CD4-positive, CD25-positive, alpha-beta regulatory T cell (primary cell): ENCODE data around the gene TSPAN31. TPM values are rescaled to one million over a fixed set of nuclear protein-coding genes. Genes with fewer than 3 reads are reported as not detected.

ENCODE experiments used
- ATAC-seq, 2 donors: fragments of 150-1000 bp; cut with Tn5 transposase; one replicate each; pipeline ENCODE4 v1.10.0; 2021; ENCODE audit warnings: low read depth in 2 of 2, moderate number of reproducible peaks in 2 of 2, moderate library complexity in 1 of 2
- DNase-seq, 3 donors: peaks; one replicate each; pipeline versions ENCODE4 v3.0.0 to v3.0.0-alpha.2; 2012 to 2022; ENCODE audit warnings: mixed read lengths in 1 of 3
- H3K27ac ChIP-seq: one replicate; pipeline ENCODE4 v1.7.0; 2013; ENCODE audit warnings: mild to moderate bottlenecking, low read length; ENCODE audit not compliant: insufficient read depth, poor library complexity, severe bottlenecking
- H3K27me3 ChIP-seq: one replicate; pipeline ENCODE4 v1.7.0; 2013; ENCODE audit warnings: low read length; ENCODE audit not compliant: control insufficient read depth, insufficient read depth
- H3K36me3 ChIP-seq: one replicate; pipeline ENCODE4 v1.7.0; 2013; ENCODE audit warnings: mild to moderate bottlenecking, low read length, moderate library complexity; ENCODE audit not compliant: control insufficient read depth, insufficient read depth
- H3K4me1 ChIP-seq: 2 replicates; pipeline ENCODE4 v1.7.0; 2013; ENCODE audit warnings: mild to moderate bottlenecking, low read length; ENCODE audit not compliant: insufficient read depth, control insufficient read depth, poor library complexity, severe bottlenecking
- H3K4me3 ChIP-seq: one replicate; pipeline ENCODE4 v1.7.0; 2013; ENCODE audit warnings: low read depth, mild to moderate bottlenecking, low read length, moderate library complexity
- H3K9me3 ChIP-seq, 2 experiments: 1 replicate in 1 of 2; 2 replicates in 1 of 2; pipeline ENCODE4 v1.7.0; 2013; ENCODE audit warnings: low read length in 2 of 2, mild to moderate bottlenecking in 1 of 2, moderate library complexity in 1 of 2; ENCODE audit not compliant: control insufficient read depth in 2 of 2
- H3K27ac Mint-ChIP-seq, 3 donors: one replicate each; pipeline ENCODE4 v1.8.0; 2020 to 2022; ENCODE audit warnings: mild to moderate bottlenecking in 3 of 3, mixed read lengths in 3 of 3, moderate library complexity in 2 of 3
- H3K27me3 Mint-ChIP-seq: one replicate; pipeline ENCODE4 v1.8.0; 2022; ENCODE audit warnings: mild to moderate bottlenecking, mixed read lengths
- H3K36me3 Mint-ChIP-seq: one replicate; pipeline ENCODE4 v1.8.0; 2020; ENCODE audit warnings: mixed read lengths
- H3K4me1 Mint-ChIP-seq, 4 donors: one replicate each; pipeline ENCODE4 v1.8.0; 2020 to 2022; ENCODE audit warnings: mixed read lengths in 4 of 4, mild to moderate bottlenecking in 1 of 4
- H3K4me3 Mint-ChIP-seq, 4 donors: one replicate each; pipeline ENCODE4 v1.8.0; 2020 to 2022; ENCODE audit warnings: mild to moderate bottlenecking in 4 of 4, mixed read lengths in 4 of 4, moderate library complexity in 3 of 4
- H3K9me3 Mint-ChIP-seq, 7 donors: one replicate each; pipeline ENCODE4 v1.8.0; 2020 to 2022; ENCODE audit warnings: mixed read lengths in 7 of 7, mild to moderate bottlenecking in 3 of 7, moderate library complexity in 2 of 7
- polyA plus RNA-seq, 4 donors: library from polyadenylated mRNA; unstranded; fragments of 300-500 nt; fragmentation: Illumina TruSeq; gene quantifications; one replicate each; pipeline ENCODE4 v1.2.3, GENCODE V29; 2021
- total RNA-seq: library from RNA; stranded (reverse); gene quantifications from one replicate; pipeline ENCODE4 v1.2.3, GENCODE V29; 2022

The TSPAN31 gene
- total and polyA plus RNA-seq, 5 donors from 2014 or later = 8.7 to 48.9 (median 38.9) TPM

DNA sequence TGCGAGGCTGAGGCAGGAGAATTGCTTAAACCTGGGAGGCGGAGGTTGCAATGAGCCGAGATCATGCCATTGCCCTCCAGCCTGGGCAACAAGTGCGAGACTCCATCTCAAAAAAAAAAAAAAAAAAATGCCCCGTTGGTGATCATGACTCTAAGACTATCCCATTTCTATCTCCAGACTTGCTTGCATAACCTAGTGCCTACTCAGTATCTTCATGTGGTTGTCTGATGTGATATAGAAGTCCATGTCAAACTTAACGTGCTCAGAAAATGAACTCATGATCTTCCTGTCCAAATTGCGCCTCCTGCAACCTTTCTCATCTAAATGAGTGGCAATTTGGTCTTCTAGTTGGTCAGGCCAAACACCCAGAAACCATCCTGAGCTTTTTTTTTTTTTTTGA, 33.1 kb downstream of the TSPAN31 start:
- peaks cover 28% of the 10 kb centered on the region for H3K4me1 ChIP-seq
- H3K27me3 ChIP-seq = no peaks in the 10 kb centered on the region
- H3K4me1 Mint-ChIP-seq = peaks cover 12 to 40% (median 21%) of the 10 kb centered on the region in 4 donors
- H3K9me3 Mint-ChIP-seq = no peaks in the 10 kb centered on the region
- H3K27me3 Mint-ChIP-seq = peaks cover 4% of the 10 kb centered on the region
- H3K36me3 ChIP-seq = no peaks in the 10 kb centered on the region
- no peak overlapping the region for H3K27ac Mint-ChIP-seq
- H3K27ac ChIP-seq = no peak overlapping the region
- DNase-seq = no peak
- H3K4me3 Mint-ChIP-seq = peak overlapping the region in 1 of 4 donors; percentile 71
- H3K9me3 ChIP-seq = no peaks in the 10 kb centered on the region
- no peak for ATAC-seq
- no peaks in the 10 kb centered on the region for H3K36me3 Mint-ChIP-seq
- no peak overlapping the region for H3K4me3 ChIP-seq

DNA sequence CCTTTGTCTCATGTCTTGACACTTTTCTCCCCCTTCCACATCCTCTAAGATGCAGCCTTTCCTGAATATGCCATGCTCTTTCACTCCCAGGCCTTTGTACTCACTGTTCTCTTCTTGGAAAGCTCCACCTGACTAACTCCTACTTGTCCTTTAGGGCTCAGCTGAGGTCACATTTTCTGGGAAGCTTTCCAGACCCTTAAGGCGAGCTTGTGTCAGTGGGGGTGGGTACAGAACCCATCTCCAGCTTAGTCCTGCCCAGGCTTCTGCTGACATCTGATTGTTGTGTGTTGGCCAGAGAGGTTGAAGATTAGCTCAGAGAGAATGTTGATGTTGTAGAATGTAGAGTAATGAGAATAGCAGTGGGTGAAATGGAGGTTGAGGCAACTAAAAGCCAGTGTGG, 34.9 kb downstream of the TSPAN31 start:
- Histone ChIP-seq H3K9me3 (no peaks in the 10 kb centered on the region), H3K27ac (no peak overlapping the region), H3K4me1 (peaks cover 38% of the 10 kb centered on the region), H3K4me3 (no peak overlapping the region), H3K36me3 (no peaks in the 10 kb centered on the region), H3K27me3 (no peaks in the 10 kb centered on the region)
- DNase-seq (no peak), ATAC-seq (no peak)
- Mint-ChIP-seq H3K4me1 (peaks cover 12 to 49% (median 27%) of the 10 kb centered on the region in 4 donors), H3K36me3 (no peaks in the 10 kb centered on the region), H3K4me3 (peak overlapping the region in 2 of 4 donors; percentile 14 to 24), H3K27ac (peak overlapping the region in 2 of 3 donors; percentile 3 to 47), H3K27me3 (peaks cover 4% of the 10 kb centered on the region), H3K9me3 (no peaks in the 10 kb centered on the region)

DNA sequence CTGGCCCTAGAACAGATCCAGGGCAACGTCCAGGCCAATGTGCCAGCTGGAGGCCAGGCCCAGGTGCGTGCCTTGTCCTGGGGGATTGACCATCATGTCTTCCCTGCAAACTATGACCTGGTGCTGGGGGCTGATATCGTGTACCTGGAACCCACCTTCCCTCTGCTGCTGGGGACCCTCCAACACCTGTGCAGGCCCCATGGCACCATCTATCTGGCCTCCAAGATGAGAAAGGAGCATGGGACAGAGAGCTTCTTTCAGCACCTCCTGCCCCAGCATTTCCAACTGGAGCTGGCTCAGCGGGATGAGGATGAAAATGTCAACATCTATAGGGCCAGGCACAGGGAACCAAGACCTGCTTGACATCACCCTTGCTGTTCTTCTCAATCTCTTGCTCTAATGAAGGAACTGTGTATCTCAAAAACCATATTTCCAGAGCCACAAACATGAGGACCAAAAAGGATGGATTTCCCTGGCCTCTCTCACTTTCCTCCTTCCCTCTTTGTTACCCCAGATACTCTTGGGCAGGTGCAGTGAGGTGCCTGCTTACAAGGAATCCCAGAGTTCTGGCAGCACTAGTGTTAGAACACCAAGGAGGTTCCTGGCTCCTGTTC, 35.6 kb downstream of the TSPAN31 start:
- Histone ChIP-seq H3K9me3 (no peaks in the 10 kb centered on the region), H3K36me3 (no peaks in the 10 kb centered on the region), H3K27me3 (no peaks in the 10 kb centered on the region), H3K4me3 (no peak overlapping the region), H3K27ac (peak overlapping the region; percentile 74), H3K4me1 (peaks cover 38% of the 10 kb centered on the region)
- Mint-ChIP-seq H3K4me1 (peaks cover 12 to 49% (median 27%) of the 10 kb centered on the region in 4 donors), H3K9me3 (no peaks in the 10 kb centered on the region), H3K4me3 (peak overlapping the region in 3 of 4 donors; percentile 28 to 96 (median 28)), H3K36me3 (no peaks in the 10 kb centered on the region), H3K27me3 (peaks cover 4% of the 10 kb centered on the region), H3K27ac (peak overlapping the region; percentile 23 to 85 (median 42))
- ATAC-seq = no peak
- DNase-seq = no peak

DNA sequence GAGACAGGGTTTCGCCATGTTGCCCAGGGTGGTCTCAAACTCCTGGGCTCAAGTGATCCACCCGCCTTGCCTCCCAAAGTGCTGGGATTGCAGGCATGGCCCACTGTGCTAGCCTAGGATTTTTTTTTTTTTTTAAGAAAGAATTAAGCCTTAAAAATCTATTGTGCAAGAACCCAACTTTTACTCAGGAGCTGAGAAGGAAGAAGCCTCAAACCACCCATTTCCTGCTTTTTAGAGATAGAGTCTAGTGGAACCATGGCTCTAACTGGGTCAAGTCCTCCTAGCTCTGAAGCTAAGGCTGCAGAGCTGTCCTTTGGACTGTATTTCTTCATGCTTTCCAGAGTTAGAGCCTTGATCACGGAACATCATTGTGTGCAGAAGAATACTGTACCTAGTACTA, 36.4 kb downstream of the TSPAN31 start:
- Histone ChIP-seq H3K27ac (peak overlapping the region; percentile 74), H3K9me3 (no peaks in the 10 kb centered on the region), H3K27me3 (no peaks in the 10 kb centered on the region), H3K4me1 (peaks cover 38% of the 10 kb centered on the region), H3K36me3 (peaks cover 3% of the 10 kb centered on the region), H3K4me3 (peak overlapping the region; percentile 91)
- Mint-ChIP-seq H3K27me3 (peaks cover 4% of the 10 kb centered on the region), H3K9me3 (no peaks in the 10 kb centered on the region), H3K4me1 (peaks cover 12 to 50% (median 29%) of the 10 kb centered on the region in 4 donors), H3K27ac (peak overlapping the region; percentile 23 to 100 (median 85)), H3K36me3 (peaks cover 3% of the 10 kb centered on the region), H3K4me3 (peak overlapping the region; percentile 46 to 100 (median 88))
- DNase-seq = peak in 1 of 3 donors; percentile 18
- no peak for ATAC-seq

DNA sequence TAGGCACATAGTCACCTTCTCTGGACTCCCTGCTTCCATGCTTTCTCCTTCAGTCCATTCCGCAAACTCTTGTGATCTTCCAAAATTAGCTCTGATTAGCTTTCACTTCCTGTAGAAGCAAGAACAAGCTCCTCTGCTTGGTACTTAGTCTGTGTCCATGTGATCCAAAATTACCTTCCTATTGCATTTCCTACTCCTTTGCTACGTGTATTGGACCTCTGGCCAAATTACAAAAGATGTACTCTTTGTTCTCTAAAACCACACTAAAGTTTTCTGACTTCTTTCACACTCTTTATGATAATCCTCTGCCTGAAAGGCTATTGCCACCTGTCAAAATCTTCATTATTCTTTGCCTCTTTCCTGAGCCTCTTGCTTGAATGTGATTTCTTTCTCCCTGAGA, 37.0 kb downstream of the TSPAN31 start:
- Histone ChIP-seq H3K4me1 (peaks cover 38% of the 10 kb centered on the region), H3K27ac (peak overlapping the region; percentile 74), H3K4me3 (peak overlapping the region; percentile 91), H3K9me3 (no peaks in the 10 kb centered on the region), H3K36me3 (peaks cover 9% of the 10 kb centered on the region), H3K27me3 (no peaks in the 10 kb centered on the region)
- no peak for DNase-seq
- peaks cover 12 to 54% (median 31%) of the 10 kb centered on the region in 4 donors for H3K4me1 Mint-ChIP-seq
- ATAC-seq = no peak
- H3K36me3 Mint-ChIP-seq = peaks cover 8% of the 10 kb centered on the region
- no peaks in the 10 kb centered on the region for H3K9me3 Mint-ChIP-seq
- H3K27ac Mint-ChIP-seq = peak overlapping the region; percentile 97 to 100 (median 100)
- peaks cover 4% of the 10 kb centered on the region for H3K27me3 Mint-ChIP-seq
- peak overlapping the region; percentile 46 to 100 (median 98) for H3K4me3 Mint-ChIP-seq

DNA sequence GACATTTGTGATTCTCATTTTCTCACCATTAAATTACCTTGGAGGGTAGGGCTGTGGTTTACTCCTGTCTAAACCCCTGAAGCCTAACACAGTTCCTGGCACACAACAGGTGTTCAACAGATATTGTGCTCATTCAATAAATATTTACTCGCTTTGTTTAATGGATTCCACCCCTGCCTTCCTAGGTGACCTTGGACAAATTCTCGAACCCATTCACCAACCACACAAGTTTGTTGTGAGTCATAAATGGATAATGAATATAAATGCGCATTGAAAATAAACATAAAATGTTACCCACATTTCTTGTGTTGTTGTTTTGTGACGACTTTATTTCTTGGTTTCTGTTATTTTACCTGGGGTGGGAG, 37.4 kb downstream of the TSPAN31 start:
- H3K4me3 ChIP-seq = peak overlapping the region; percentile 91
- H3K27me3 Mint-ChIP-seq = peaks cover 4% of the 10 kb centered on the region
- peaks cover 12 to 54% (median 31%) of the 10 kb centered on the region in 4 donors for H3K4me1 Mint-ChIP-seq

DNA sequence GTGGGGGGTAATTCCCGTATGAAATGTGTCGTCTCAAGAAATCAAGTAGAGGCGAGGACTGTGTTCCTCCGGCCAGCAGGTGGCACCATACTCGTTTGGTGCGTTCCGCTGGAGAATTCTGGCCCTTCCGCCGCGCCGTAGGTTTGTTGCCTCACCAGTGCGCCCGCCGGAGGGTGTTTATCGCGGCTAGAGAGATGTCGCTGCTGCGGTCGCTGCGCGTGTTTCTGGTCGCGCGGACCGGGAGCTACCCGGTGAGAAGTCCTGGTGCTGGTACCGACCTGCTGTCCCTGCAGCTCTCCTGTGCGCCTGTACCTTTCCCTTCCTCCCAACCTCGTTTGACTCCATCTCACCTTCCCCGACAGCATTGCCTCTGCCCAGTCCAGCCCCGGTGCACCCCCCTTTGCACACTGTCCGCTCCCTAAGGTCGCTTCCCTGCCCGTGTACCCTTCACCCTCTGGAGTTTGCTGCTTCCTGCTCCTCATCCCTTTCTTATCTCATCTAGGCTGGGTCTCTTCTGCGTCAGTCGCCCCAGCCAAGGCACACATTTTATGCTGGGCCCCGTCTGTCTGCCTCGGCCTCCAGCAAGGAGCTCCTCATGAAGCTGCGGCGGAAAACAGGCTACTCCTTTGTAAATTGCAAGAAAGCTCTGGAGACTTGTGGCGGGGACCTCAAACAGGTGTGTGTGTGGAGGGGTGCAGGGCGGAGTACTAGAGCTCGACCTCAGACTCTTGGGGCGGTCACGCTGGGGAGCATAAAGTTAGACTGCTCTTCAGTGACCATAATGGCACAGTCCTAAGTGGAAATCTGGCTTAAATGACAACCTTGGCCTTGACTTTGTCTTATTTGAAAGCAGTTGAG, 38.0 kb downstream of the TSPAN31 start, which contains the start of gene TSFM:
TSS of gene TSFM (plus strand) at position 180 of the 858 bp plus-strand sequence. CDS start at position 195, 15 bp downstream.
- Mint-ChIP-seq H3K4me1 (peaks cover 12 to 54% (median 30%) of the 10 kb centered on the region in 4 donors), H3K36me3 (peaks cover 8% of the 10 kb centered on the region), H3K27ac (peak within 1 kb of the TSS; percentile 97 to 100 (median 100)), H3K4me3 (peak within 1 kb of the TSS; percentile 96 to 100 (median 98)), H3K9me3 (no peaks in the 10 kb centered on the region), H3K27me3 (peaks cover 4% of the 10 kb centered on the region)
- peak within 1 kb of the TSS; percentile 91 for H3K4me3 ChIP-seq
- no peaks in the 10 kb centered on the region for H3K9me3 ChIP-seq
- peak; percentile 91 to 97 (median 94) for DNase-seq
- peaks cover 38% of the 10 kb centered on the region for H3K4me1 ChIP-seq
- peaks cover 16% of the 10 kb centered on the region for H3K36me3 ChIP-seq
- peak; percentile 94 to 95 for ATAC-seq
- H3K27me3 ChIP-seq = no peaks in the 10 kb centered on the region
- peak within 1 kb of the TSS; percentile 74 for H3K27ac ChIP-seq

More for the DNA sequence above, 37.4 kb downstream of the TSPAN31 start:
- ATAC-seq (no peak), DNase-seq (no peak)
- H3K27me3 ChIP-seq = no peaks in the 10 kb centered on the region
- peak overlapping the region; percentile 97 to 100 (median 100) for H3K27ac Mint-ChIP-seq
- peaks cover 8% of the 10 kb centered on the region for H3K36me3 Mint-ChIP-seq
- H3K4me1 ChIP-seq = peaks cover 38% of the 10 kb centered on the region
- peak overlapping the region; percentile 74 for H3K27ac ChIP-seq
- H3K9me3 Mint-ChIP-seq = no peaks in the 10 kb centered on the region
- peak overlapping the region; percentile 96 to 100 (median 98) for H3K4me3 Mint-ChIP-seq
- no peaks in the 10 kb centered on the region for H3K9me3 ChIP-seq
- peaks cover 13% of the 10 kb centered on the region for H3K36me3 ChIP-seq
